HG03159 (cell line): ENCODE measurements around the gene HLF.

Experiments used
- ATAC-seq: cut with Tn5 transposase; IDR thresholded peaks from one replicate; pipeline ENCODE4 v1.9.1; 2021; ENCODE audit warnings: mild to moderate bottlenecking, moderate library complexity; ENCODE audit not compliant: unreplicated experiment

The HLF gene

GRCh38 chr17:55273579-55274354 lies 9.0 kb downstream of the HLF start:
- no peak for ATAC-seq

GRCh38 chr17:55274355-55275255 lies 9.8 kb downstream of the HLF start:
- no peak for ATAC-seq

- ATAC-seq, result no peak
These were observed 11.4 kb downstream of the HLF start for GRCh38 chr17:55275894-55276804.

- ATAC-seq, result no peak
These were observed 13.6 kb downstream of the HLF start for GRCh38 chr17:55278173-55278961.

- no peak for ATAC-seq
These were observed 14.4 kb downstream of the HLF start for GRCh38 chr17:55279203-55279602.

GRCh38 chr17:55279788-55280187 lies 15.0 kb downstream of the HLF start:
- no peak for ATAC-seq

- ATAC-seq, result no peak
These were observed 15.5 kb downstream of the HLF start for GRCh38 chr17:55280212-55280611.

- no peak for ATAC-seq
These were observed 17.1 kb downstream of the HLF start for GRCh38 chr17:55281649-55282378.

GRCh38 chr17:55282379-55282702 lies 17.6 kb downstream of the HLF start:
- no peak for ATAC-seq

GRCh38 chr17:55282741-55283140 lies 18.0 kb downstream of the HLF start:
- no peak for ATAC-seq

- ATAC-seq, result no peak
These were observed 18.7 kb downstream of the HLF start for GRCh38 chr17:55283256-55283965.

GRCh38 chr17:55284001-55284884 lies 19.5 kb downstream of the HLF start:
- ATAC-seq, result no peak

GRCh38 chr17:55284944-55285339 lies 20.2 kb downstream of the HLF start:
- no peak for ATAC-seq

- no peak for ATAC-seq
These were observed 20.9 kb downstream of the HLF start for GRCh38 chr17:55285340-55286301.

- no peak for ATAC-seq
These were observed 22.2 kb downstream of the HLF start for GRCh38 chr17:55286681-55287589.
